ENCODE measurements around the gene ACVR2A. TPM values are rescaled to one million over a fixed set of nuclear protein-coding genes. Genes with fewer than 3 reads are reported as not detected.

ACVR2A gene
- total and polyA plus RNA-seq, 9 of the 15 experiments (the other 6 are each of a cell fraction or from before 2014, with no cell fraction given), result 1.2 to 3.9 (median 2.4) TPM

- TF ChIP-seq, protein P1, sequence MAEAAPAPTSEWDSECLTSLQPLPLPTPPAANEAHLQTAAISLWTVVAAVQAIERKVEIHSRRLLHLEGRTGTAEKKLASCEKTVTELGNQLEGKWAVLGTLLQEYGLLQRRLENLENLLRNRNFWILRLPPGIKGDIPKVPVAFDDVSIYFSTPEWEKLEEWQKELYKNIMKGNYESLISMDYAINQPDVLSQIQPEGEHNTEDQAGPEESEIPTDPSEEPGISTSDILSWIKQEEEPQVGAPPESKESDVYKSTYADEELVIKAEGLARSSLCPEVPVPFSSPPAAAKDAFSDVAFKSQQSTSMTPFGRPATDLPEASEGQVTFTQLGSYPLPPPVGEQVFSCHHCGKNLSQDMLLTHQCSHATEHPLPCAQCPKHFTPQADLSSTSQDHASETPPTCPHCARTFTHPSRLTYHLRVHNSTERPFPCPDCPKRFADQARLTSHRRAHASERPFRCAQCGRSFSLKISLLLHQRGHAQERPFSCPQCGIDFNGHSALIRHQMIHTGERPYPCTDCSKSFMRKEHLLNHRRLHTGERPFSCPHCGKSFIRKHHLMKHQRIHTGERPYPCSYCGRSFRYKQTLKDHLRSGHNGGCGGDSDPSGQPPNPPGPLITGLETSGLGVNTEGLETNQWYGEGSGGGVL (CRISPR knock-in tag; IDR thresholded peaks at IDR 0.05), result no peak
- TF ChIP-seq ZKSCAN1 (IDR thresholded peaks at IDR 0.05; ENCODE audit: low read depth, low read length) (no peak), ARID3B (CRISPR knock-in tag; IDR thresholded peaks at IDR 0.05; ENCODE audit: borderline replicate concordance) (no peak), CREBBP (IDR thresholded peaks at IDR 0.05; ENCODE audit: low read depth, low read length) (no peak), HNRNPH1 (optimal IDR thresholded peaks at IDR 0.05; ENCODE audit: low read depth, low read length) (no peak), ATF1 (CRISPR knock-in tag; IDR thresholded peaks at IDR 0.05) (no peak), ATF1 (tag; IDR thresholded peaks at IDR 0.05) (peak; percentile 15; the same call in 1 of the 2 replicates), ZEB2 (IDR thresholded peaks at IDR 0.05) (no peak), ZBTB9 (CRISPR knock-in tag; IDR thresholded peaks at IDR 0.05) (peak; percentile 49; the same call in 1 of the 2 replicates), CREB5 (CRISPR knock-in tag; IDR thresholded peaks at IDR 0.05) (no peak), LEF1 (IDR thresholded peaks at IDR 0.05) (no peak), SIRT6 (IDR thresholded peaks at IDR 0.05; ENCODE audit: low read depth, low read length) (no peak), SMARCE1 (IDR thresholded peaks at IDR 0.05) (0 out of 2 replicates have a peak, but pooled peaks have one; percentile 27), SRSF3 (IDR thresholded peaks at IDR 0.05; ENCODE audit: insufficient read depth, low read length) (no peak), EHMT2 (IDR thresholded peaks at IDR 0.05) (no peak)
- TF ChIP-seq, protein P2, sequence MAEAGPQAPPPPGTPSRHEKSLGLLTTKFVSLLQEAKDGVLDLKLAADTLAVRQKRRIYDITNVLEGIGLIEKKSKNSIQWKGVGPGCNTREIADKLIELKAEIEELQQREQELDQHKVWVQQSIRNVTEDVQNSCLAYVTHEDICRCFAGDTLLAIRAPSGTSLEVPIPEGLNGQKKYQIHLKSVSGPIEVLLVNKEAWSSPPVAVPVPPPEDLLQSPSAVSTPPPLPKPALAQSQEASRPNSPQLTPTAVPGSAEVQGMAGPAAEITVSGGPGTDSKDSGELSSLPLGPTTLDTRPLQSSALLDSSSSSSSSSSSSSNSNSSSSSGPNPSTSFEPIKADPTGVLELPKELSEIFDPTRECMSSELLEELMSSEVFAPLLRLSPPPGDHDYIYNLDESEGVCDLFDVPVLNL (CRISPR knock-in tag; IDR thresholded peaks at IDR 0.05; ENCODE audit: low read depth), result no peak
- TF ChIP-seq, protein P3, sequence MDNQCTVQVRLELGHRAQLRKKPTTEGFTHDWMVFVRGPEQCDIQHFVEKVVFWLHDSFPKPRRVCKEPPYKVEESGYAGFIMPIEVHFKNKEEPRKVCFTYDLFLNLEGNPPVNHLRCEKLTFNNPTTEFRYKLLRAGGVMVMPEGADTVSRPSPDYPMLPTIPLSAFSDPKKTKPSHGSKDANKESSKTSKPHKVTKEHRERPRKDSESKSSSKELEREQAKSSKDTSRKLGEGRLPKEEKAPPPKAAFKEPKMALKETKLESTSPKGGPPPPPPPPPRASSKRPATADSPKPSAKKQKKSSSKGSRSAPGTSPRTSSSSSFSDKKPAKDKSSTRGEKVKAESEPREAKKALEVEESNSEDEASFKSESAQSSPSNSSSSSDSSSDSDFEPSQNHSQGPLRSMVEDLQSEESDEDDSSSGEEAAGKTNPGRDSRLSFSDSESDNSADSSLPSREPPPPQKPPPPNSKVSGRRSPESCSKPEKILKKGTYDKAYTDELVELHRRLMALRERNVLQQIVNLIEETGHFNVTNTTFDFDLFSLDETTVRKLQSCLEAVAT (IDR thresholded peaks at IDR 0.05), result no peak
Observed at GRCh38 chr2:147843864-147844696, 749 bp upstream of the ACVR2A start (continued).
